Stimulated activated CD8-positive, alpha-beta memory T cell treated with anti-CD3 and anti-CD28 coated beads, Interleukin-4, amount 100 ng/mL, for 4 hours (primary cell): Measurements from ENCODE around the gene RNF128.
"Not testable (repeated sequence)": the region's sequence is repeated elsewhere in the genome, so short reads cannot be mapped to it uniquely, and the experiment has no call there.

Experiments
- DNase-seq, 2 donors: peaks; one replicate each; pipeline ENCODE4 v3.0.0-alpha.2; 2020; ENCODE audit warnings: low read depth in 2 of 2, low spot score in 1 of 2

Gene RNF128

GRCh38 chrX:106748377-106748776, 21.9 kb downstream of the RNF128 start:
- no peak for DNase-seq

GRCh38 chrX:106751407-106751806, 24.9 kb downstream of the RNF128 start:
- no peak for DNase-seq

GRCh38 chrX:106752101-106752678, 25.7 kb downstream of the RNF128 start:
- no peak for DNase-seq

- not testable (repeated sequence) for DNase-seq
These were observed 42.8 kb downstream of the RNF128 start for GRCh38 chrX:106769288-106769687.

- no peak for DNase-seq
These were observed 48.5 kb downstream of the RNF128 start for GRCh38 chrX:106774981-106775380.

GRCh38 chrX:106780264-106780663, 53.8 kb downstream of the RNF128 start:
- no peak for DNase-seq

GRCh38 chrX:106780664-106781377, 54.3 kb downstream of the RNF128 start:
- no peak for DNase-seq

GRCh38 chrX:106783716-106784115, 57.2 kb downstream of the RNF128 start:
- no peak for DNase-seq

GRCh38 chrX:106791495-106791894, 65.0 kb downstream of the RNF128 start:
- no peak for DNase-seq

GRCh38 chrX:106802063-106802387, 75.5 kb downstream of the RNF128 start:
- DNase-seq = no peak

GRCh38 chrX:106802388-106803275, 76.1 kb downstream of the RNF128 start, which contains the start of gene TBC1D8B:
Gene TBC1D8B, plus strand, starts transcription at chrX:106802673. Its CDS starts 181 bp downstream, at chrX:106802854.
- DNase-seq = no peak

- DNase-seq = no peak
These were observed 84.8 kb downstream of the RNF128 start for GRCh38 chrX:106811131-106811910.

- not testable (repeated sequence) for DNase-seq
These were observed 86.4 kb downstream of the RNF128 start for GRCh38 chrX:106812930-106813329.

- DNase-seq = not testable (repeated sequence)
These were observed 87.6 kb downstream of the RNF128 start for GRCh38 chrX:106814093-106814492.
